Stimulated activated CD4-positive, alpha-beta T cell treated with anti-CD3 and anti-CD28 coated beads, Interleukin-12 subunit alpha, Interleukin-12 subunit beta, amount 100 ng/mL, for 4 hours (primary cell): ENCODE data around the gene PGAM2.
"Not testable (repeated sequence)": the region's sequence is repeated elsewhere in the genome, so short reads cannot be mapped to it uniquely, and the experiment has no call there.

Source experiments
- DNase-seq: peaks from one replicate; pipeline ENCODE4 v3.0.0-alpha.2; 2020

Gene PGAM2

DNA sequence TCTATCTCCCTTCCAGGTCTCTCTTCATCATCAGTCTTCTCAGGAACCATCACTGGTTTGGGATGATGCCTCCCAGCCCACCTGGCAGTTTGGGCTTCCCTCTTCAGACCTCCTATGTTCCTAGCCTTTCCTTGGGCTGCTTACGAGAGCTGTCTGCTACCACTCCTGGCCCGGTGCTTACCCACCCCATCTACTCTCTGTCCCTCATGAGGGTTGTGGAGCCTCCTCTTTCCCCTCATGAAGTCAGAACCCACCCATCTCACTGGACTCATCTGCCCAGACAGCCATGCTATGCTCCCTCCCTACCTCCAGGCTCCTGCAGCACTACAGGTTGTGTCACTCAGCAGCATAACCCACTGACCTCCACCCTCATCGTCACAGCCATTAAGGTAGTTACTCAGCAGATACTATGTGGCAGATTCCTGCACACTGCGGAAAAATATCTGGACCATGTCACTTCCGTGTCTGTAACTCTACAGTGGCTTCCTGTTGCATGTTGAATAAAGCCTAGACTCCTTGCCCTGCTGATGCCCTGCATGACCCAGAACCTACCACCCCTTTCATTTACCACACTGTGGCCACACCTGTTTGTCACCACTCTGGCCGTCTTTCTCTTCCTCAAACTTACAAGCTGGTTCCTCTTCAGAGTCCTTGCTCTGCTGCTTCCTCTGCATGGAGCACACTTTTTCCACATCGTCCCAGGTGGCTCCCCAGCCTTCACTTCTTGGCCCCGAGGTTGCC lies 18.9 kb downstream of the PGAM2 start:
- no peak for DNase-seq

GRCh38 chr7:44045226-44046014 lies 19.9 kb downstream of the PGAM2 start:
- no peak for DNase-seq

GRCh38 chr7:44044315-44045225 lies 20.8 kb downstream of the PGAM2 start, which contains the start of gene DBNL:
Gene DBNL, plus strand, starts transcription at chr7:44044702. Its CDS starts 36 bp downstream, at chr7:44044738.
- peak; percentile 89 for DNase-seq

- no peak for DNase-seq
These were observed 21.5 kb downstream of the PGAM2 start for GRCh38 chr7:44043902-44044301.

GRCh38 chr7:44042221-44042620 lies 23.1 kb downstream of the PGAM2 start:
- no peak for DNase-seq

- DNase-seq, result peak; percentile 58
These were observed 24.9 kb downstream of the PGAM2 start for GRCh38 chr7:44040493-44040891.

GRCh38 chr7:44039800-44040492 lies 25.4 kb downstream of the PGAM2 start:
- not testable (repeated sequence) for DNase-seq

DNA sequence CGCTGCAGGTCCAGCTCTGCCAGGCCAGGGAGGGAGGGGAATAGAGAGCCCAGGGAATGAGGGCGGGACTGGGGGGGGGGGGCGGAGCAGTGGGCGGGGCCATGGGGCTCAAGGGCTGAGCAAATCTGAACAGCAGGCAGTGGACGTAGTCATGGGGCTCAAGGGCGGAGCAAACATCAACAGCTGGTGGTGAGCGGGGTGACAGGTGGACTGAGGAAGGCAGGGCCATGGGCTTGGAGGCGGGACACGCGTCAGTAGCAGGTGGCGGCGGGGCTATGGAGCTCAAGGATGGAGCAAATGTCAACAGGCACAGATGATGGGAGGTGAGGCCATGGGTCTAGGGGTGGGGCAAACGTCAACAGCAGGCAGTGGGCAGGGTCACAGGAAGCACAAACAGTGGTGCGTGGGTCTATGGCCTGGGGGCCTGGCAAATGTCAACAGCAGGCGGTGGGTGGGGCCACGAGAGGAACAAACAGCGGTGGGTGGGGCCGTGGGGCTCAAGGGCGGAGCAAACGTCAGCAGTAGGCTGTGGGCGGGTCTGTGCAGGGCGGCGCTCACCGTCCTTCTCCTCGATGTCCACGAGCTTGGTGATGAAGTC lies 26.3 kb downstream of the PGAM2 start:
- DNase-seq, result peak; percentile 61

DNA sequence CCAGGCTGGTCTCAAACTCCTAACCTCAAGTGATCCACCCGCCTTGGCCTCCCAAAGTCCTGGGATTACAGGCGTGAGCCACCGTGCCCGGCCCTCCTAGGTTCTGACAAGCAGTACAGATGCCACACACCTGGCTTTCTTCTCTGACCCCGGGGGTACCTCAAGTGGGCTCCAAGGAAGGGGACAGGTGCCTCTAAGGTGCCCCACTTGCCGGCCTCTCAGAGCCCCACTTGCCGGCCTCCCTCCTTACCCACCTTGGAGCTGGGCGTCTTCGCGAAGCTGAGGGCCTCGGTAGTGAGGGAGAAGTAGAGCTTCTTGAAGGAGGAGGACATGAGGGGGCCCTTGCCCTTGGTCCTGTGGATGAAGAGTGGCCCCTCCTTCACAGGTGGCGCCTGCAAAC lies 26.8 kb downstream of the PGAM2 start:
- not testable (repeated sequence) for DNase-seq

DNA sequence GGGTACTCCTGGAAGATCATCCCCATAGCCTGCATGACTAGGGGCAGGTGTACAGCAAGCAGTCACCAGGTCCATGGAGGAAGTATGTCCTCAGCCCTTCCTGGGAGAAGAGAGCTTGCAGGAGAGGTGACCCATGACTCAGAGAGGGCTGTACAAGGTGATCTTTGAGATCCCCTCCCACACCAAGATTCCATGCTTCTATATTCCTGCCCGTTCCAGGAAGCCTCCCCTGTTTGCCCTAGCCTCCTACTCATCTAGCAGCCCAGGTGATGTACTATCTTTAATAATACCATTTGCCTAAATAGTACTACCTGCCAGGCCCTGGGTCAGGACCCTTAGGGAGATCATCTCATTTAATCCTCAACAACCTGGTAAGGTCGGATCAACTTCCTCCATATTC lies 27.4 kb downstream of the PGAM2 start:
- DNase-seq, result not testable (repeated sequence)

GRCh38 chr7:44036364-44036763 lies 29.0 kb downstream of the PGAM2 start:
- DNase-seq, result peak; percentile 28

DNA sequence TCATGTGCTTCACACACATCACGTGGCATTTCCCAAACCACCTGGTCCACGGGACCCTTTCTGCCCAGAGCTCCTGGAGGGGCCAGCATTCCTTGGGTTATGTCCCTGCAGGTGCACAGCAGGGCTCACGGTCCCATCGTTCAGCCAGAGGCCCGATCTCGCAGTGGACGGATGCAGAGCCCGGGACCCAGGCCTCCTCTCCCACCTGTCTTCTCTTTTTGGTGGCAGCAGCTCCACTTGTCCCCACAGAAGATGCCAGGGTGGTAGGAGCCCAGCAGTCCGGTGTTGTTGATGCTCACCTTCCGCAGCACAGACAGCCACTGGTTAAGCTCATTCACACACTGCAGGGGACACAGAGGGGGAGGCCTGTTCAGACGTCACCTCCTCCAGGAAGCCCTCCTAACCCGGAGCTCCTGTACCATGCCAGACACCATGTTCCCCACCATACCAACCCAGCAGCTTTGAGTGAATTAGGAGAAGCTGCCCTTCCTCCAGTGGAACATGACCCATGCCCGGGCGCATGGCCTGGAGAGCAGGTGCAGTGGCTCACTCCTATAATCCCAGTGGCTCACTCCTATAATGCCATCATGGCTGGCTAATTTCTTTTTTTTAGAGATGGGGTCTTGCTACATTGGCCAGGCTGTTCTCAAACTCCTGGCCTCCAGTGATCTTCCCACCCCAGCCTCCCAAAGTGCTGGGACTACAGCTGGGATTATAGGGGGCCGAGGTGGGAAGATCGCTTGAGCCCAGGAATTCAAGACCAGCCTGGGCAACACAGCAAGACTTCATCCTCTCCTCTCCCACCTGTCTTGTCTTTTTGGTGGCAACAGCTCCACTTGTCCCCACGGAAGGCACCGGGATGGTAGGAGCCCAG lies 31.2 kb downstream of the PGAM2 start:
- DNase-seq, result not testable (repeated sequence)

DNA sequence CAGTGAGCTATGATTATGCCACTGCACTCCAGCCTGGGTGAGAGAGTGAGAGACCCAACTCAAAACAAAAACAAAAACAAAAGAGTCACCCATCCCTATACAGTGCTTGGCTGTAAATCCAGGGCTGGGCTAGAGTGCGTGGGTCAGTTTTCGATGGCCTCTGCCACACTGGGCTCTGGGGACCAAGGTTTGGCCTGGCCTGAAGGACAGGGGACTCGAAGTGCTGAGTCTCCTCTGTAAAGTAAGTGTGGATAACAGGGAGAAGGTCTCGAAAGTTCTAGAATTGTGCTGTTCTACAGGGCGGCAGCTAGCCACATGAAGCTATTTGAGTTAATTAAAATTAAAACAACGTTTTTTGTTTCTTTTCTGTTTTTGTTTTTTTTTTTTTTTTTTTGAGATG lies 33.3 kb downstream of the PGAM2 start:
- not testable (repeated sequence) for DNase-seq

- DNase-seq, result not testable (repeated sequence)
These were observed 34.0 kb downstream of the PGAM2 start for GRCh38 chr7:44031319-44031718.

- DNase-seq, result not testable (repeated sequence)
These were observed 35.3 kb downstream of the PGAM2 start for GRCh38 chr7:44030029-44030428.

GRCh38 chr7:44029433-44029832 lies 35.9 kb downstream of the PGAM2 start:
- not testable (repeated sequence) for DNase-seq

DNA sequence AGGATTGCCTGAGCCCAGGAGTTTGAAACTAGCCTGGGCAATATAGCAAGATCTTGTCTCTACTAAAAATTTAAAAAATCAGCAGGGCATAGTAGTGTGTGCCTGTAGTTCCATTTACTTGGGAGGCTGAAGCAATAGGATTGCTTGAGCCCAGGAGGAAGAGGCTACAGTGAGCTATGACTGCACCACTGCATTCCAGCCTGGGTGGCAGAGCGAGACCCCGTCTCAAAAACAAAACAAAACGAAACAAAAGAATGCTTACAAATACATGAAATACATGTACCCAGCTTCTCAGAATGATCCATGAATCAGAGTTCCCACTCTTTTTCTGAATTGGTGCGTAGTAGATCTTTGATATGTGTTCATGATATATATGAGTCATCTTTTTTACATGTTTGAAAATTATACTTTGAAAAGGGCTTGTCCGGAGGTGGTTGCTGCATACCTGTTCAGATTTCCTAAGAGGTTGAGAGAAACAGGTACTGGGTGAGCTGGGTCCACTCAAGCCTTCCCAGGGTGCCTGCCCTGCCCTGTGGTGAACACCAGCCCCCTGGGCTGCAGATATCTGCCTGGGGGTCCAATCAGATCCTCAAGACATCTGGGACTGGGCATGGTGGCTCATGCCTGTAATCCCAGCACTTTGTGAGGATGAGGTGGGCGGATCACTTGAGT lies 42.4 kb downstream of the PGAM2 start:
- DNase-seq, result not testable (repeated sequence)

GRCh38 chr7:44022069-44022468 lies 43.3 kb downstream of the PGAM2 start:
- not testable (repeated sequence) for DNase-seq

- DNase-seq, result not testable (repeated sequence)
These were observed 45.5 kb downstream of the PGAM2 start for GRCh38 chr7:44019825-44020224.
